AG20443 (cell line): Measurements from ENCODE around the gene EIF2AK3.
A peak's percentile ranks its signal among the peaks of the same experiment; 100 is the strongest.
"Not testable (repeated sequence)": the region's sequence is repeated elsewhere in the genome, so short reads cannot be mapped to it uniquely, and the experiment has no call there.

Experiments used
- DNase-seq: peaks from one replicate; pipeline ENCODE4 v3.0.0; 2012; ENCODE audit warnings: low spot score, mixed read lengths

The EIF2AK3 gene

GRCh38 chr2:88636026-88636425 lies 8.8 kb upstream of the EIF2AK3 start:
- no peak for DNase-seq

GRCh38 chr2:88632569-88632968 lies 5.3 kb upstream of the EIF2AK3 start:
- no peak for DNase-seq

GRCh38 chr2:88628571-88628939 lies 1.3 kb upstream of the EIF2AK3 start:
- no peak for DNase-seq

GRCh38 chr2:88627856-88628570 lies 749 bp upstream of the EIF2AK3 start:
- DNase-seq = peak; percentile 86

GRCh38 chr2:88626171-88627054 lies 851 bp downstream of the EIF2AK3 start:
- DNase-seq = peak; percentile 28

- no peak for DNase-seq
Measured at GRCh38 chr2:88624477-88624876, 2.8 kb downstream of the EIF2AK3 start.

- DNase-seq = not testable (repeated sequence)
Measured at GRCh38 chr2:88623831-88624465, 3.3 kb downstream of the EIF2AK3 start.

GRCh38 chr2:88622307-88622706 lies 5.0 kb downstream of the EIF2AK3 start:
- no peak for DNase-seq

- DNase-seq = no peak
Measured at GRCh38 chr2:88621432-88621831, 5.8 kb downstream of the EIF2AK3 start.

GRCh38 chr2:88620015-88620414 lies 7.2 kb downstream of the EIF2AK3 start:
- no peak for DNase-seq

- DNase-seq = no peak
Measured at GRCh38 chr2:88615822-88616221, 11.4 kb downstream of the EIF2AK3 start.

- DNase-seq = no peak
Measured at GRCh38 chr2:88614497-88615157, 12.6 kb downstream of the EIF2AK3 start.

GRCh38 chr2:88613921-88614320 lies 13.3 kb downstream of the EIF2AK3 start:
- no peak for DNase-seq

GRCh38 chr2:88608184-88608583 lies 19.1 kb downstream of the EIF2AK3 start:
- DNase-seq = no peak

GRCh38 chr2:88607416-88607815 lies 19.8 kb downstream of the EIF2AK3 start:
- DNase-seq = no peak

GRCh38 chr2:88606371-88607030 lies 20.8 kb downstream of the EIF2AK3 start:
- no peak for DNase-seq

- DNase-seq = peak; percentile 50
Measured at GRCh38 chr2:88603146-88603545, 24.1 kb downstream of the EIF2AK3 start.

GRCh38 chr2:88602022-88602421 lies 25.2 kb downstream of the EIF2AK3 start:
- no peak for DNase-seq

GRCh38 chr2:88601286-88601685 lies 26.0 kb downstream of the EIF2AK3 start:
- DNase-seq = no peak

- DNase-seq = peak; percentile 80
Measured at GRCh38 chr2:88600038-88600465, 27.2 kb downstream of the EIF2AK3 start.

- DNase-seq = no peak
Measured at GRCh38 chr2:88599527-88599926, 27.7 kb downstream of the EIF2AK3 start.

- no peak for DNase-seq
Measured at GRCh38 chr2:88597168-88597567, 30.1 kb downstream of the EIF2AK3 start.
